ENCODE measurements around the gene VAMP7. TPM values are rescaled to one million over a fixed set of nuclear protein-coding genes. Genes with fewer than 3 reads are reported as not detected.

VAMP7 gene
- total RNA-seq, 4 donors from 2014 or later, result 20.2 to 27.7 (median 23.9) TPM

DNA sequence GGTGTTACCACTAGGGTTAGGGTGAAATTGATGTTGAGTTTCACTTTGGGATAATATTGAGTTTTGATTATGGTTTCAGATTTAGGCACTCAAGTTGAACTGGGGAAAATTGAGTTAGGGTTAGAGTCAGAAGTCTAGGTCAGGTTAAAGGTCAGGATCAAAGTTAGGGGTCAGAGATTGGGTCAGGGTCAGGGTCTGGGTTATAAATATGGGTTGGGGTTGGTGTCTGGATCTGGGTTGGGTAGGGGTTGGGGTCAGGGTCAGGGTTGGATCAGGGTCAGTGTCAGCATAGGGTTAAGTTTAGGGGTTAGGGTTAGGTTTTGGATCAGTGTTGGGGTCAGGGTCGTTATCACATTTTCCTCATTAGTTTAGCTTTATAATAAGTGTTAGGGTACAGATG is 73.6 kb downstream of the VAMP7 start:
- Histone ChIP-seq H3K9me3 (no peaks in the 10 kb centered on the region), H3K27me3 (no peaks in the 10 kb centered on the region), H3K4me3 (no peak overlapping the region), H3K4me1 (no peaks in the 10 kb centered on the region), H3K27ac (no peak overlapping the region), H3K36me3 (no peaks in the 10 kb centered on the region)
- no peak for DNase-seq
- in situ Hi-C loops (cut with MboI; ENCODE audit: low pct_ligation_motif_present in 1 of 4, low pct_unique_long_range_greater_than_20kb in 1 of 4, low sequenced_read_pairs in 3 of 4), result no loop called here
- TF ChIP-seq, protein P1, sequence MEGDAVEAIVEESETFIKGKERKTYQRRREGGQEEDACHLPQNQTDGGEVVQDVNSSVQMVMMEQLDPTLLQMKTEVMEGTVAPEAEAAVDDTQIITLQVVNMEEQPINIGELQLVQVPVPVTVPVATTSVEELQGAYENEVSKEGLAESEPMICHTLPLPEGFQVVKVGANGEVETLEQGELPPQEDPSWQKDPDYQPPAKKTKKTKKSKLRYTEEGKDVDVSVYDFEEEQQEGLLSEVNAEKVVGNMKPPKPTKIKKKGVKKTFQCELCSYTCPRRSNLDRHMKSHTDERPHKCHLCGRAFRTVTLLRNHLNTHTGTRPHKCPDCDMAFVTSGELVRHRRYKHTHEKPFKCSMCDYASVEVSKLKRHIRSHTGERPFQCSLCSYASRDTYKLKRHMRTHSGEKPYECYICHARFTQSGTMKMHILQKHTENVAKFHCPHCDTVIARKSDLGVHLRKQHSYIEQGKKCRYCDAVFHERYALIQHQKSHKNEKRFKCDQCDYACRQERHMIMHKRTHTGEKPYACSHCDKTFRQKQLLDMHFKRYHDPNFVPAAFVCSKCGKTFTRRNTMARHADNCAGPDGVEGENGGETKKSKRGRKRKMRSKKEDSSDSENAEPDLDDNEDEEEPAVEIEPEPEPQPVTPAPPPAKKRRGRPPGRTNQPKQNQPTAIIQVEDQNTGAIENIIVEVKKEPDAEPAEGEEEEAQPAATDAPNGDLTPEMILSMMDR (IDR thresholded peaks at IDR 0.05), result no peak
- TF ChIP-seq POLR2AphosphoS5 (IDR thresholded peaks at IDR 0.05) (no peak), EP300 (IDR thresholded peaks at IDR 0.05; ENCODE audit: low read depth) (no peak), POLR2A (IDR thresholded peaks at IDR 0.05) (no peak)
- intact Hi-C loops (cut with DNase I; ENCODE audit: low total_unique reads), result no loop called here
- 37 to 46% methylated on average over 1 of the region's 1 CpG for whole genome bisulfite sequencing, 2 donors (ENCODE audit: low coverage in 1 of 2)

DNA sequence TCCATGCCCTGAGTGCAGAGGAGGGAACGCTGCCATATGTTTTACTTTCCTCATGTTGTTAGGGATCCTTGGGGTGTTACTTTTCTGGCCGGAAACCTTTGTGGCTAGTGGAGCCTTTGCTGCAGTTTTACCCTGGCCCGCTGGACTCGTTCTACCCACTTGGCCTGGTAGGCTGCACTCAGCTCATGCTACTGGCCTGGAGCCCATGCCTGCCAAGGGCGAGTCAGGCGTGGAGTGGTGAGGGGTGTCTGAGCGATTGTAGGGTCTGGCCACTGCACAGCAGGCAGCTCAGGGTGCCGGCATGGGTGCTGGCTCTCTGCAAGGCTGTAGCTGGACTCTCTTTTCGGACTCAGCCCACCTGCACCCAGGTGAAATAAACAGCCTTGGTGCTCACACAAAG is 75.0 kb downstream of the VAMP7 start:
- no peaks in the 10 kb centered on the region for H3K27me3 ChIP-seq
- no peaks in the 10 kb centered on the region for H3K9me3 ChIP-seq
- no peak overlapping the region for H3K4me3 ChIP-seq
- H3K4me1 ChIP-seq, result no peaks in the 10 kb centered on the region
- WGBS, 2 donors (ENCODE audit: low coverage in 1 of 2), result 86% methylated on average over 9 of the region's 9 CpGs; no CpG with 5 or more reads in 1 of the 2 donors
- DNase-seq, result no peak
- in situ Hi-C loops (cut with MboI; ENCODE audit: low pct_ligation_motif_present in 1 of 4, low pct_unique_long_range_greater_than_20kb in 1 of 4, low sequenced_read_pairs in 3 of 4), result no loop called here
- H3K27ac ChIP-seq, result no peak overlapping the region
- TF ChIP-seq POLR2AphosphoS5 (IDR thresholded peaks at IDR 0.05), result no peak
- TF ChIP-seq, protein P1 (IDR thresholded peaks at IDR 0.05), result no peak
- TF ChIP-seq EP300 (IDR thresholded peaks at IDR 0.05; ENCODE audit: low read depth), result no peak
- TF ChIP-seq POLR2A (IDR thresholded peaks at IDR 0.05), result no peak
- H3K36me3 ChIP-seq, result no peaks in the 10 kb centered on the region
- intact Hi-C loops (cut with DNase I; ENCODE audit: low total_unique reads), result no loop called here

DNA sequence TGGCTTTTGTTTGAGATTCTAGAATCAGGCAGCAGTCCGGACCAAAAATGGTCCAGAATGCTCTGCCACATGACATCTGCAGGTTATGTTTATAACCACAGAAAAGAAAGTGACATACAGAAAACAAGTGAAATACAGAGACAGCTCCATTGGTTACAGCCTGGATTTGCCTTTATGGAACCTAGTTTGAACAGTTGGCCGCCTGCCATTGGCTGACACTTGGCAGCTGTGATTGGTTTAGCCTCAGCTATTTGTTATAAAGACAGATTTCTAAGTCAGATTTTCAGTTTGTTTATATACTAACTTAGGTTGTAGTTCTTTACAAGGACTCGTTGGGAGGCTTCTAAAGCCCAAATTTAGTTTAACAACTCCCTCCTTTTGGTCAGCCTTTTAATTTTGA is 75.5 kb downstream of the VAMP7 start:
- Histone ChIP-seq H3K36me3 (no peaks in the 10 kb centered on the region), H3K9me3 (no peaks in the 10 kb centered on the region), H3K4me3 (no peak overlapping the region), H3K4me1 (no peaks in the 10 kb centered on the region), H3K27ac (no peak overlapping the region), H3K27me3 (no peaks in the 10 kb centered on the region)
- WGBS, 2 donors (ENCODE audit: low coverage in 1 of 2), result 30 to 44% methylated on average over 3 of the region's 3 CpGs
- TF ChIP-seq POLR2A (IDR thresholded peaks at IDR 0.05), result no peak
- no peak for TF ChIP-seq POLR2AphosphoS5 (IDR thresholded peaks at IDR 0.05)
- no peak for TF ChIP-seq EP300 (IDR thresholded peaks at IDR 0.05; ENCODE audit: low read depth)
- TF ChIP-seq, protein P1 (IDR thresholded peaks at IDR 0.05), result no peak
- intact Hi-C loops (cut with DNase I; ENCODE audit: low total_unique reads), result no loop called here
- in situ Hi-C loops (cut with MboI; ENCODE audit: low pct_ligation_motif_present in 1 of 4, low pct_unique_long_range_greater_than_20kb in 1 of 4, low sequenced_read_pairs in 3 of 4), result no loop called here
- no peak for DNase-seq

DNA sequence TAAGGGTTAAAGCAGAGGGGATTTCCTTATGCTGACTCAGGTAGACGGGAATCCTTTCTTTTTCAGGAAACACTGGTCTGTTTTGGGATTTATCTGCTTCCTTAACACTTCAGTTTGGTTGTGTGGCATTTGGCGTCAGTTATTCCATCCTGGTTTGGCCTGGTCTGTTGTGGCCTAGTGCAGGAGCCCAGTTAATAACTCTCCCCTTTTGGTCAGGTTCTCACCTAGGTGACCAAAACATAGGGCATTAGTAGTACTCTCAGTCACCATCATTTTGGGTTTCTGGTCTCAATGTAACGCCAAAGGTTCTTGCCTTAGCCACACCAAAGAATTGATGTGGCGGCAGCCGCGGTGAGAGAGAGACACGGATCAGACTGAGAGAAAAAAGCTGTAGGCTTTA is 76.7 kb downstream of the VAMP7 start:
- Histone ChIP-seq H3K36me3 (no peaks in the 10 kb centered on the region), H3K4me3 (no peak overlapping the region), H3K27ac (no peak overlapping the region), H3K27me3 (no peaks in the 10 kb centered on the region), H3K9me3 (no peaks in the 10 kb centered on the region), H3K4me1 (no peaks in the 10 kb centered on the region)
- no peak for DNase-seq
- TF ChIP-seq POLR2A (IDR thresholded peaks at IDR 0.05) (no peak), POLR2AphosphoS5 (IDR thresholded peaks at IDR 0.05) (no peak), EP300 (IDR thresholded peaks at IDR 0.05; ENCODE audit: low read depth) (no peak)
- TF ChIP-seq, protein P1 (IDR thresholded peaks at IDR 0.05), result no peak
- intact Hi-C loops (cut with DNase I; ENCODE audit: low total_unique reads) (no loop called here), in situ Hi-C loops (cut with MboI; ENCODE audit: low pct_ligation_motif_present in 1 of 4, low pct_unique_long_range_greater_than_20kb in 1 of 4, low sequenced_read_pairs in 3 of 4) (no loop called here)
- WGBS, 2 donors (ENCODE audit: low coverage in 1 of 2), result 64 to 70% methylated on average over 7 of the region's 7 CpGs

Measured in transverse colon (tissue), 4 donors.